ENCODE data around the gene ME3. TPM values are rescaled to one million over a fixed set of nuclear protein-coding genes. Genes with fewer than 3 reads are reported as not detected.
"Not testable (repeated sequence)": the region's sequence is repeated elsewhere in the genome, so short reads cannot be mapped to it uniquely, and the experiment has no call there.

The ME3 gene
- total and polyA plus RNA-seq, 2 donors = 9.5 to 10.1 TPM

DNA sequence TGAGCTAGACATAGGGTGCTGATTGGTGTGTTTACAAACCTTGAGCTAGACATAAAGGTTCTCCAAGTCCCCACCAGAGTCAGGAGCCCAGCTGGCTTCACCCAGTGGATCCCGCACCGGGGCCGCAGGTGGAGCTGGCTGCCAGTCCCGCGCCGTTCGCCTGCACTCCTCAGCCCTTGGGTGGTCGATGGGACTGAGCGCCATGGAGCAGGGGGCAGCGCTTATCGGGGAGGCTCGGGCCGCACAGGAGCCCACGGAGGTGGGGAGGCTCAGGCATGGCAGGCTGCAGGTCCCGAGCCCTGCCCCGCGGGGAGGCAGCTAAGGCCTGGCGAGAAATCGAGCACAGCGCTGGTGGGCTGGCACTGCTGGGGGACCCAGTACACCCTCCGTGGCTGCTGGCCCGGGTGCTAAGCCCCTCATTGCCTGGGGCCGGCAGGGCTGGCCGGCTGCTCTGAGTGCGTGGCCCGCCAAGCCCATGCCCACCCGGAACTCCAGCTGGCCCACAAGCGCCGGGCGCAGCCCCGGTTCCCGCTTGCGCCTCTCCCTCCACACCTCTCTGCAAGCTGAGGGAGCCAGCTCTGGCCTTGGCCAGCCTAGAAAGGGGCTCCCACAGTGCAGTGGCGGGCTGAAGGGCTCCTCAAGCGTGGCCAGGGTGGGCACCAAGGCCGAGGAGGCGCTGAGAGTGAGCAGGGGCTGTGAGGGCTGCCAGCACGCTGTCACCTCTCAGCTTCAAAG lies 238.9 kb downstream of the ME3 start:
- H3K27ac ChIP-seq (ENCODE audit: low read depth in 1 of 2, low read length in 1 of 2); H3K4me1 ChIP-seq (ENCODE audit: control insufficient read depth in 2 of 2, insufficient read depth in 2 of 2, low read length in 2 of 2); DNase-seq (ENCODE audit: low read depth in 6 of 9, low spot score in 9 of 9); H3K9me3 ChIP-seq (ENCODE audit: control insufficient read depth in 2 of 2, insufficient read depth in 1 of 2, low read length in 1 of 2); H3K27me3 ChIP-seq (ENCODE audit: control insufficient read depth in 2 of 2, insufficient read depth in 1 of 2, low read length in 1 of 2); H3K4me3 ChIP-seq (ENCODE audit: low read length in 2 of 2); H3K36me3 ChIP-seq (ENCODE audit: control insufficient read depth in 2 of 2, insufficient read depth in 2 of 2, low read length in 1 of 2): not testable (repeated sequence)
- WGBS = 95% methylated on average over 38 of the region's 38 CpGs

DNA sequence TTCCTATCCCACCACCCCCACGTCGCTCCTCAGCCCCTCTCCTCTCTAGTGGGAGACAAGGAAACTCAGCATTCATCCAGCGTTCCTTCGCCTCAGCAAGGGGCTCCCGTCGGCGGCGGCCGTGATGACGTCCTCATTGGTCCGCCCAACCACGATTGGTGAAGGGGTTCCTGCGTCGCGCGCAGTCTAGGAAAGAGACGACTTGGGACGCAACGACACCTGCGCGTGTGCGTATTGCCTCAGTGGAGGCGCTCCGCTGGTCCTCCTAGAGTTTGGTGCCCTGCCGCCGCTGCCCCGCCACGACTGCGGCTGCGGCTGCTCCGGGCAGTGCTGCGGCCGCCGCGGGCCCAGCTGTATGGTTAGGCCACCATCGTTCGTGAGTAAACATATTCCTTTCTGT lies 241.2 kb downstream of the ME3 start:
- WGBS = 92% methylated on average over 37 of the region's 37 CpGs
- Histone ChIP-seq H3K4me3 (ENCODE audit: low read length in 2 of 2) (no peak overlapping the region), H3K36me3 (ENCODE audit: control insufficient read depth in 2 of 2, insufficient read depth in 2 of 2, low read length in 1 of 2) (no peaks in the 10 kb centered on the region), H3K9me3 (ENCODE audit: control insufficient read depth in 2 of 2, insufficient read depth in 1 of 2, low read length in 1 of 2) (peaks cover 0 to 1% of the 10 kb centered on the region in 2 donors), H3K27me3 (ENCODE audit: control insufficient read depth in 2 of 2, insufficient read depth in 1 of 2, low read length in 1 of 2) (no peaks in the 10 kb centered on the region), H3K4me1 (ENCODE audit: control insufficient read depth in 2 of 2, insufficient read depth in 2 of 2, low read length in 2 of 2) (no peaks in the 10 kb centered on the region), H3K27ac (ENCODE audit: low read depth in 1 of 2, low read length in 1 of 2) (no peak overlapping the region)
- no peak for DNase-seq (ENCODE audit: low read depth in 6 of 9, low spot score in 9 of 9)

DNA sequence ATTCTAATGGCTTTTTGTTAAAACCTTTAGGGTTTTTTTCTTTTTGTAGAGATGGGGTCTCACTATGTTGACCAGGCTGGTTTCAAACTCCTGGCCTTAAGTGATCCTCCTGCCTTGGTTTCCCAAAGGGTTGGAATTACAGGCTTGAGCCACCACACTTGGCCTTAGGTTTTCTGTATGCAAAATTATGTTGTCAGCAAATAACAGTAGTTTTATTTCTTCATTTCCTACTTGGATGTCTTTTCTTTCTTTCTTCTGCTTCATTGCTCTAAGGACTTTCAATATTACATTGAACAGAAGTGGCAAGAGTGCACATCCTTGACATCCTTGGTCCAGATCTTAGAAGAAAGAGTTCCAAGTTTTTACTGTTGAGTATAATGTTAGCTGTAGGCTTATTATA lies 245.0 kb downstream of the ME3 start:
- H3K27me3 ChIP-seq (ENCODE audit: control insufficient read depth in 2 of 2, insufficient read depth in 1 of 2, low read length in 1 of 2) = no peaks in the 10 kb centered on the region
- no peak overlapping the region for H3K4me3 ChIP-seq (ENCODE audit: low read length in 2 of 2)
- H3K27ac ChIP-seq (ENCODE audit: low read depth in 1 of 2, low read length in 1 of 2) = no peak overlapping the region
- DNase-seq (ENCODE audit: low read depth in 6 of 9, low spot score in 9 of 9) = no peak
- no peaks in the 10 kb centered on the region for H3K4me1 ChIP-seq (ENCODE audit: control insufficient read depth in 2 of 2, insufficient read depth in 2 of 2, low read length in 2 of 2)
- H3K9me3 ChIP-seq (ENCODE audit: control insufficient read depth in 2 of 2, insufficient read depth in 1 of 2, low read length in 1 of 2) = peaks cover 0 to 1% of the 10 kb centered on the region in 2 donors
- no peaks in the 10 kb centered on the region for H3K36me3 ChIP-seq (ENCODE audit: control insufficient read depth in 2 of 2, insufficient read depth in 2 of 2, low read length in 1 of 2)

DNA sequence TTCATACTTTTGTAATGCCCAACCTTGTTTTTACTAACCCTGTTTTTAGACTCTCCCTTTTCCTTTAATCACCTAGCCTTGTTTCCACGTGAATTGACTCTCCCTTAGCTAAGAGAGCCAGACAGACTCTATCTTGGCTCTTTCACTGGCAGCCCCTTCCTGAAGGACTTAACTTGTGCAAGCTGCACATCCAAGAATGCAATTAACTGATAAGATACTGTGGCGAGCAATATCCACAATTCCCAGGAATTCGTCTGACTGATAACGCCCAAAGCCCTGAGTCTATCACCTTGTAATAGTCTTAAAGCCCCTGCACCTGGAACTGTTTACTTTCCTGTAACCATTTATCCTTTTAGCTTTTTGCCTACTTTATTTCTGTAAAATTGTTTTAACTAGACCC lies 248.9 kb downstream of the ME3 start:
- not testable (repeated sequence) for DNase-seq (ENCODE audit: low read depth in 6 of 9, low spot score in 9 of 9); H3K4me3 ChIP-seq (ENCODE audit: low read length in 2 of 2); H3K9me3 ChIP-seq (ENCODE audit: control insufficient read depth in 2 of 2, insufficient read depth in 1 of 2, low read length in 1 of 2); H3K27ac ChIP-seq (ENCODE audit: low read depth in 1 of 2, low read length in 1 of 2); H3K36me3 ChIP-seq (ENCODE audit: control insufficient read depth in 2 of 2, insufficient read depth in 2 of 2, low read length in 1 of 2); H3K27me3 ChIP-seq (ENCODE audit: control insufficient read depth in 2 of 2, insufficient read depth in 1 of 2, low read length in 1 of 2); H3K4me1 ChIP-seq (ENCODE audit: control insufficient read depth in 2 of 2, insufficient read depth in 2 of 2, low read length in 2 of 2)
- WGBS = 94% methylated on average over 4 of the region's 4 CpGs

DNA sequence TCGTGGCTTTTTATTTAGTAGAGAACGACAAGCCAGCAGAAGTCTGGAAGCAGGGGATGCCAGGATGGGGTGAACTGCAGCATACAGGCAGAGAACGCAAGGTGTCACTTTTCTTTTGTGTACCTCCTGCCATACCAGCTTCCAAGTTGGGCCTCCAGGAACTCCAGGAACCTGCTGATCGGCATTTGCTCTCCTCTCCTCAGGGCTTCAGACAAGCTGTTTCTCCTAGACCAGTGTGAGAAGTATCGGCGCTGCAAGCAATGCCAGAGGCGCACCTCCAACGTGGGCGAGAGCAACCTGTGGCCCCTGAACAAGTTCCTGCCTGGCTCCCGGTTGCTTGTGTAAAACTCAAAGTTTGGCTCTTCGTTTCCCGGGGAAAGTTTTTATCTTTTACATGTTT lies 250.0 kb downstream of the ME3 start:
- Histone ChIP-seq H3K9me3 (ENCODE audit: control insufficient read depth in 2 of 2, insufficient read depth in 1 of 2, low read length in 1 of 2) (no peaks in the 10 kb centered on the region), H3K27ac (ENCODE audit: low read depth in 1 of 2, low read length in 1 of 2) (no peak overlapping the region), H3K4me1 (ENCODE audit: control insufficient read depth in 2 of 2, insufficient read depth in 2 of 2, low read length in 2 of 2) (no peaks in the 10 kb centered on the region), H3K27me3 (ENCODE audit: control insufficient read depth in 2 of 2, insufficient read depth in 1 of 2, low read length in 1 of 2) (no peaks in the 10 kb centered on the region), H3K4me3 (ENCODE audit: low read length in 2 of 2) (no peak overlapping the region), H3K36me3 (ENCODE audit: control insufficient read depth in 2 of 2, insufficient read depth in 2 of 2, low read length in 1 of 2) (no peaks in the 10 kb centered on the region)
- no peak for DNase-seq (ENCODE audit: low read depth in 6 of 9, low spot score in 9 of 9)
- WGBS = 88% methylated on average over 12 of the region's 12 CpGs

DNA sequence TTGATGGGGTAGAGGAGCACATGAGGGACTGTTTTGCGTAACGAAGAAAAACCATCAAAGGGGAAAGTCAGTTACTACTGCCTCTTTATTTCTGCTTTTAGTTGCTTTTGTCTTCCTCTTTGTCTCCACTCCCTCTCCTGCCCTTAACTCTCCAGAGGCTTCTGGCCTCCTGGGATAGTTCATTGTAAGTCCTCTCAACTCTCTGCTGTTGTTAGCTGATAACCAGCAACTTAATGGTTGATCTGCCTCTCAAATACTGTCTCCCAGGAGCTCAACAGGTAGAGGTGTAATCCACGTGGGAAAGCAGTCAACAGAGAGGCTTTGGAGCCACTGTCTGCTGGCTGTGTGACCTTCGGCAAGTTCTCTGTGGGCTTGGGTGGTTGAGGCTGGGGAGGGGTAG lies 250.5 kb downstream of the ME3 start:
- no peak overlapping the region for H3K4me3 ChIP-seq (ENCODE audit: low read length in 2 of 2)
- H3K36me3 ChIP-seq (ENCODE audit: control insufficient read depth in 2 of 2, insufficient read depth in 2 of 2, low read length in 1 of 2) = no peaks in the 10 kb centered on the region
- H3K27ac ChIP-seq (ENCODE audit: low read depth in 1 of 2, low read length in 1 of 2) = no peak overlapping the region
- no peaks in the 10 kb centered on the region for H3K4me1 ChIP-seq (ENCODE audit: control insufficient read depth in 2 of 2, insufficient read depth in 2 of 2, low read length in 2 of 2)
- no peaks in the 10 kb centered on the region for H3K9me3 ChIP-seq (ENCODE audit: control insufficient read depth in 2 of 2, insufficient read depth in 1 of 2, low read length in 1 of 2)
- no peak for DNase-seq (ENCODE audit: low read depth in 6 of 9, low spot score in 9 of 9)
- no peaks in the 10 kb centered on the region for H3K27me3 ChIP-seq (ENCODE audit: control insufficient read depth in 2 of 2, insufficient read depth in 1 of 2, low read length in 1 of 2)
- 96% methylated on average over 4 of the region's 4 CpGs for WGBS

DNA sequence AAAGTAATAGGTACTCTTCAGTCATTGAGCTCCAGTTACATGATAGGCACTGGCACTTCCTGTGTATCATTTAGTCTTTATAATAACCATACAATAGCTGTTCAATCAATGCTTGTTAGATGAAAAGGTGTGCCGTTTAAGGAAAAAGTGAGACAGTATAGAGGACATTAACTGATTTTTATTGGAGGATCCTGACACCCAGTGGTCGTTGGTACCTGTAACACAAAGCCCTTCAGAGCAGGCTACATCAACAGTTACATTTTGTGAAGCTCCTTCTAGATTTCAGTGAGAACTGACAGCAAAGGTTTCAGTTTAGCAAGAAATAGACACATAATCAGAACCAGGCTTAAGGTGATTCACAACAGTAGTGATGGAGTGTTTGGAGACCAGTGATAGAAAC lies 253.5 kb downstream of the ME3 start:
- no peaks in the 10 kb centered on the region for H3K36me3 ChIP-seq (ENCODE audit: control insufficient read depth in 2 of 2, insufficient read depth in 2 of 2, low read length in 1 of 2)
- no peaks in the 10 kb centered on the region for H3K27me3 ChIP-seq (ENCODE audit: control insufficient read depth in 2 of 2, insufficient read depth in 1 of 2, low read length in 1 of 2)
- H3K9me3 ChIP-seq (ENCODE audit: control insufficient read depth in 2 of 2, insufficient read depth in 1 of 2, low read length in 1 of 2) = no peaks in the 10 kb centered on the region
- H3K27ac ChIP-seq (ENCODE audit: low read depth in 1 of 2, low read length in 1 of 2) = no peak overlapping the region
- H3K4me3 ChIP-seq (ENCODE audit: low read length in 2 of 2) = no peak overlapping the region
- 67% methylated on average over 2 of the region's 2 CpGs for WGBS
- DNase-seq (ENCODE audit: low read depth in 6 of 9, low spot score in 9 of 9) = no peak
- no peaks in the 10 kb centered on the region for H3K4me1 ChIP-seq (ENCODE audit: control insufficient read depth in 2 of 2, insufficient read depth in 2 of 2, low read length in 2 of 2)

DNA sequence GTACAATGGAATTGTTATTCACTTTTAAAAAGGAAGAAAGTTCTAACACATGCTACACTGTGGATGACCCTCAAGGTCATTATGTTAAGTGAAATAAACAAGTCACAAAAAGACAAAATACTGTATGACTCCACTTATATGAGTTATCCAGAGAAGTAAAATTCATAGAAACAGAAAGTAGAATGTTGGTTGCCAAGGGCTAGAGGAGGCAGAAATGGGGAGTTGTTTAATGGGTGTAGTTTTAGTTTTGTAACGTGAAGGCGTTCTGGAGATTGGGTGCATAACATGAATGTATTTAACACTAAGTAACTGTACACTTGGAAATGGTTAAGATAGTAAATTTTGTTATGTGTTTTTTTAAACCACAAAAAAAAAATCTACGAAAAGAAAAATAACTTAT lies 253.9 kb downstream of the ME3 start:
- Histone ChIP-seq H3K27me3 (ENCODE audit: control insufficient read depth in 2 of 2, insufficient read depth in 1 of 2, low read length in 1 of 2) (no peaks in the 10 kb centered on the region), H3K27ac (ENCODE audit: low read depth in 1 of 2, low read length in 1 of 2) (no peak overlapping the region), H3K9me3 (ENCODE audit: control insufficient read depth in 2 of 2, insufficient read depth in 1 of 2, low read length in 1 of 2) (no peaks in the 10 kb centered on the region), H3K4me3 (ENCODE audit: low read length in 2 of 2) (no peak overlapping the region), H3K4me1 (ENCODE audit: control insufficient read depth in 2 of 2, insufficient read depth in 2 of 2, low read length in 2 of 2) (no peaks in the 10 kb centered on the region), H3K36me3 (ENCODE audit: control insufficient read depth in 2 of 2, insufficient read depth in 2 of 2, low read length in 1 of 2) (no peaks in the 10 kb centered on the region)
- no peak for DNase-seq (ENCODE audit: low read depth in 6 of 9, low spot score in 9 of 9)
- 93% methylated on average over 3 of the region's 3 CpGs for WGBS

DNA sequence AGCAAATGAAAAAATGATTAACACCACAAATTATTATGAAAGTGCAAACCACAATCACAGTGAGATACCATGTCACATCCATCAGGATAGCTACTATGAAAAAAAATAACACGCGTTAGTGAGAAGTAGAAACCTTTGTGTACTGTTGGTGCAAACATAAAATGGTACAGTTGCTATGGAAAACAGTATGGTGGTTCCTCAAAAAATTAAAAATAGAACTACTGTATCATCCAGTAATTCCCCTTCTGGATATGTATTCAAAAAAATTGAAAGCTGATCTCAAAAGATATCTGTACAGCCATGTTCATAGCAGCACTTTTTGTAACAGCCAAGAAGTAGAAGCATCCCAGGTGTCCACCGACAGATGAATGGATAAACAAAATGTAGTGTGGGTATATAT lies 254.3 kb downstream of the ME3 start:
- Histone ChIP-seq H3K4me3 (ENCODE audit: low read length in 2 of 2) (no peak overlapping the region), H3K9me3 (ENCODE audit: control insufficient read depth in 2 of 2, insufficient read depth in 1 of 2, low read length in 1 of 2) (no peaks in the 10 kb centered on the region)
- 99% methylated on average over 3 of the region's 3 CpGs for WGBS

DNA sequence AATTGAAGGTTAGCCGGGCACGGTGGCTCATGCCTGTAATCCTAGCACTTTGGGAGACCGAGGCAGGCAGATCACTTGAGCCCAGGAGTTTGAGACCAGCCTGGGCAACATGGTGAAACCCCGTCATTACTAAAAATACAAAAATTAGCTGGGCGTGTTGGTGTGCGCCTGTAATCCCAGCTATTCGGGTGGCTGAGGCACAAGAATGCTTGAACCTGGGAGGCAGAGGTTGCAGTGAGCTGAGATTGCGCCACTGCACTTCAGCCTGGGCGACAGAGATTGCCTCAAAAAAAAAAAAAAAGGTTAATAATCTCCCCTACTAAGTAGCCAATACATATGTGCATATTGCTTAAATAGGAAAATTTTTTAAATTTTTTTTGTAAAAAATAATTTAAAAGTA lies 255.5 kb downstream of the ME3 start:
- not testable (repeated sequence) for H3K4me1 ChIP-seq (ENCODE audit: control insufficient read depth in 2 of 2, insufficient read depth in 2 of 2, low read length in 2 of 2); H3K4me3 ChIP-seq (ENCODE audit: low read length in 2 of 2); H3K27ac ChIP-seq (ENCODE audit: low read depth in 1 of 2, low read length in 1 of 2); H3K27me3 ChIP-seq (ENCODE audit: control insufficient read depth in 2 of 2, insufficient read depth in 1 of 2, low read length in 1 of 2); H3K9me3 ChIP-seq (ENCODE audit: control insufficient read depth in 2 of 2, insufficient read depth in 1 of 2, low read length in 1 of 2); DNase-seq (ENCODE audit: low read depth in 6 of 9, low spot score in 9 of 9); H3K36me3 ChIP-seq (ENCODE audit: control insufficient read depth in 2 of 2, insufficient read depth in 2 of 2, low read length in 1 of 2)
- 98% methylated on average over 9 of the region's 9 CpGs for WGBS

More for the DNA sequence above, 254.3 kb downstream of the ME3 start:
- no peaks in the 10 kb centered on the region for H3K27me3 ChIP-seq (ENCODE audit: control insufficient read depth in 2 of 2, insufficient read depth in 1 of 2, low read length in 1 of 2)
- DNase-seq (ENCODE audit: low read depth in 6 of 9, low spot score in 9 of 9) = no peak
- no peak overlapping the region for H3K27ac ChIP-seq (ENCODE audit: low read depth in 1 of 2, low read length in 1 of 2)
- no peaks in the 10 kb centered on the region for H3K4me1 ChIP-seq (ENCODE audit: control insufficient read depth in 2 of 2, insufficient read depth in 2 of 2, low read length in 2 of 2)
- H3K36me3 ChIP-seq (ENCODE audit: control insufficient read depth in 2 of 2, insufficient read depth in 2 of 2, low read length in 1 of 2) = no peaks in the 10 kb centered on the region

All from thymus (tissue), 11 donors.